Duodenal mucosa (tissue), 2 donors: ENCODE results near the gene NSUN7.
A peak's percentile ranks its signal among the peaks of the same experiment; 100 is the strongest.

ENCODE experiments used
- H3K27ac ChIP-seq: one replicate; pipeline ENCODE4 v1.7.0; 2013; ENCODE audit warnings: low read depth, low read length
- H3K27me3 ChIP-seq, 2 donors: one replicate each; pipeline ENCODE4 v1.7.0; 2013; ENCODE audit warnings: low read length in 2 of 2, control low read depth in 1 of 2; ENCODE audit not compliant: insufficient read depth in 2 of 2, control insufficient read depth in 1 of 2
- H3K36me3 ChIP-seq, 2 donors: one replicate each; pipeline ENCODE4 v1.7.0; 2013; ENCODE audit warnings: low read length in 2 of 2, control low read depth in 1 of 2; ENCODE audit not compliant: insufficient read depth in 2 of 2, control insufficient read depth in 1 of 2
- H3K4me1 ChIP-seq, 2 donors: one replicate each; pipeline ENCODE4 v1.7.0; 2013; ENCODE audit warnings: low read length in 2 of 2, control low read depth in 1 of 2; ENCODE audit not compliant: insufficient read depth in 2 of 2, control insufficient read depth in 1 of 2
- H3K4me3 ChIP-seq, 2 donors: one replicate each; pipeline ENCODE4 v1.7.0; 2013; ENCODE audit warnings: low read length in 2 of 2, low read depth in 1 of 2
- H3K9ac ChIP-seq, 2 donors: one replicate each; pipeline ENCODE4 v1.7.0; 2013; ENCODE audit warnings: low read length in 2 of 2, low read depth in 1 of 2
- H3K9me3 ChIP-seq, 2 donors: one replicate each; pipeline ENCODE4 v1.7.0; 2013; ENCODE audit warnings: low read length in 2 of 2, control low read depth in 1 of 2; ENCODE audit not compliant: control insufficient read depth in 1 of 2

NSUN7 gene

DNA sequence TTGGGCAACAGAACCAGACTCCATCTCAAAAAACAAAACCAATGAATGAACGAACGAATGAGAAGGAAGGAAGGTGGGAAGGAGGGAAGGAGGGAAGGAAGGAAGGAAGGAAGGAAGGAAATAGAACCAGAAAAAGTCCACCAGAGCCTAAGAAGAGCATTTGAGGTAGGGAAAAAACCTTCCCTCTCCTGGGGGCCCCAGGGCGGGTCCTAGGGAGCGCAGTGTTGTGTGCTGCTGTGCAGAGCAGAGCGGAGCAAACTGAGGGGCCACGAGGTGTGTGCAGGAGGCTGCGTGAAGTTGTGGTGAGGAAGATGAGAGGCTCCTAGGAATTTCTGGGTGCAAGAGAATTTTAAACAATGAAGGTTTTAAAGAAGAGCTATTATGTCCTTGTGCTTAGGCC lies 16.0 kb upstream of the NSUN7 start:
- Histone ChIP-seq H3K36me3 (no peaks in the 10 kb centered on the region), H3K27me3 (no peaks in the 10 kb centered on the region), H3K9ac (no peak overlapping the region), H3K4me3 (no peak overlapping the region), H3K27ac (no peak overlapping the region), H3K9me3 (no peaks in the 10 kb centered on the region), H3K4me1 (peaks cover 12 to 13% of the 10 kb centered on the region in 2 donors)

DNA sequence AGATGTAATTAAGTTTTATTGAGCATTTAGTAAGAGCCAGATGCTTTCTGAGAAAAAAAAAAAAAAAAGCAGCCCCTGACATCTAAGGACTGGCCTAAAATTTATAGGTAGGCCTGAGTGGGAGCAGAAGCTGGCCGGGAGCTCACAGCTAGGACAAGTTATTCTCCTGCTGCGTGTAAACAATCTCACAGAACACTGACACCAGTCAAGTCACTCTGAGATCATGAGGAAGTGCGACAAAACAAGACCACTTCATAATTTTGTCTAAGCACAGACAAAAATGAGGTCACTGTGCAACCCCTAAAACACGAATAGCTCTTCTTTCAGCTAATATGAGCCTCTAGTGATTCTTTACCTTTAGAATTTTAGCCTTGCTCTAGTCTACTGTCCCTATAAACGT lies 15.3 kb upstream of the NSUN7 start:
- no peak overlapping the region for H3K9ac ChIP-seq
- H3K27me3 ChIP-seq, result no peaks in the 10 kb centered on the region
- H3K27ac ChIP-seq, result no peak overlapping the region
- no peak overlapping the region for H3K4me3 ChIP-seq
- H3K4me1 ChIP-seq, result peaks cover 12 to 13% of the 10 kb centered on the region in 2 donors
- H3K36me3 ChIP-seq, result no peaks in the 10 kb centered on the region
- H3K9me3 ChIP-seq, result no peaks in the 10 kb centered on the region

DNA sequence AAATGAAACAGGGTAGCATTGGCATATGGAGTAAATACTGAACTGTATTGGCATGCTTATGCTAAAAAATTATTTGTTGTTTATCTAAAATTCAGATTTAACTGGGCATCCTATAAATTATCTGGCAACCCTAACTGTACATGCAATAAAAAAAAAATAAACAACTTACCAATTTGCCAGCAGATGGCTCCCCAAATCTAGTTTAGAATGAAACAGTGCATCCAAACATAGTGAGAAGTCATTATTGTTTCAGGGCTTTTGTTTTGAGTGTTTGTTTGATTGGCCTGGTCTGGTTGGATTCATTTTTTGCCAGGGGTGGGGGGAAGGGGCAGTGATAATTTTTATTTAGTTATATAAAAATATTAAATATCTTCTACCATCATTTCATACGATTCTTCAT lies 12.8 kb upstream of the NSUN7 start:
- H3K4me3 ChIP-seq, result no peak overlapping the region
- no peaks in the 10 kb centered on the region for H3K36me3 ChIP-seq

DNA sequence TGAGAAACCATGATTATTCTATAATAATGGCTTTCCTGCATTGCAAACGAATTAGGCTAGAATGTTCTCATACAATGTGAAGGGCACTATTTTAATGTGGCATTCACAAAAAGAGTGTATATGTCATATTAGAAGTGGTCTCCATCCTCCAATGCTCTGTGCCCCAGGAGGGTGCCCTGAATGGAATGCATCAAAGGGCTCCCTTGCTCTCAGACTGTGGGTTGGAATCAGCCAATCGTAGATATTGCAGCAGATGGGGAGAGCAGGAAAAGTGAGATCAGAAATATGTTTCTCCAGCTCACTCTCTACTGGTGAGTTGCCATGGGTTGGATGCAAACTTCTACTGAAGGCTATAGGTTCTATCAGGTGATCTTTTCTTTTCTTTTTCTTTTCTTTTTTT lies 11.9 kb upstream of the NSUN7 start:
- Histone ChIP-seq H3K27ac (no peak overlapping the region), H3K9me3 (no peaks in the 10 kb centered on the region), H3K4me1 (no peaks in the 10 kb centered on the region), H3K4me3 (no peak overlapping the region), H3K27me3 (no peaks in the 10 kb centered on the region), H3K36me3 (no peaks in the 10 kb centered on the region), H3K9ac (no peak overlapping the region)

More for the DNA sequence above, 12.8 kb upstream of the NSUN7 start:
- no peak overlapping the region for H3K27ac ChIP-seq
- H3K9ac ChIP-seq, result no peak overlapping the region
- H3K27me3 ChIP-seq, result no peaks in the 10 kb centered on the region
- H3K9me3 ChIP-seq, result no peaks in the 10 kb centered on the region
- peaks cover 2 to 3% of the 10 kb centered on the region in 2 donors for H3K4me1 ChIP-seq

DNA sequence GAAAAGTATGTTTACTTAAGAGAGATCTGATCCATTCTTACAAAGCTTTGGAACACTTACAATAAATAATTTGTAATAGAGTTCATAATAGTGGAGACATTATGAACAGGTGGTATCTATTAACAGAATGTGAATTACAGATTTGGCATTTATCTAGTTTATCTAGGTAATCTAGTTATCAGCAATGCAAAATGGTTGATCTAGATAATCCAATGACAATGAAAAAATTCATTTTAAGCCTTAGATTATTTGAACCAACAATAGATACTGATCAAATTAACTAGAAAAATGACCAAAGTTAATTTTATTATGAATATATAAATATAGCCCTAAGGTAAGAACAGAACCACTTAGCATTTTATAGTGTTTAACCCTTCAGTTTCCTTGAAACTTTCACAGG lies 10.4 kb upstream of the NSUN7 start:
- H3K9ac ChIP-seq, result no peak overlapping the region
- no peaks in the 10 kb centered on the region for H3K4me1 ChIP-seq

DNA sequence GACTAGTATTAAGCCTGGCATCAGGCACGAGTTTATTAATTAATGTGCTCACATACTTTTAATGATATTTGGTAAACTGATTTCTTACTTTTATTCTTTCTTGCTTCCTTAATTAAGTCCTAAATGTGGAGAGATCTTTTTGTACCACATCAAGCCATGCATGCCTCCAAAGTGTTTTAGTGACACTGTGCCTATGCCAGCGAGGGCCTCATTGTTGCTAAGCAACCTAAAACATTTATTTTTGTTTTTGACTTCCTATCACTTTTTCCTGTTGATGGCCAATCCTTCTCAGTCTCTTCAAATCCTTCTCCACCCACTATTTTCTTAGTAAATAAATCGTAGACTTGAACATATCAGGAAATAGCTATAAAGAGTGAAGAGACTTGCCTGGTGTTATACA lies 5.5 kb upstream of the NSUN7 start:
- Histone ChIP-seq H3K36me3 (no peaks in the 10 kb centered on the region), H3K4me3 (no peak overlapping the region), H3K4me1 (no peaks in the 10 kb centered on the region), H3K27me3 (no peaks in the 10 kb centered on the region), H3K9me3 (no peaks in the 10 kb centered on the region), H3K9ac (no peak overlapping the region), H3K27ac (no peak overlapping the region)

More for the DNA sequence above, 10.4 kb upstream of the NSUN7 start:
- Histone ChIP-seq H3K27me3 (no peaks in the 10 kb centered on the region), H3K36me3 (no peaks in the 10 kb centered on the region), H3K9me3 (no peaks in the 10 kb centered on the region), H3K27ac (no peak overlapping the region), H3K4me3 (no peak overlapping the region)

DNA sequence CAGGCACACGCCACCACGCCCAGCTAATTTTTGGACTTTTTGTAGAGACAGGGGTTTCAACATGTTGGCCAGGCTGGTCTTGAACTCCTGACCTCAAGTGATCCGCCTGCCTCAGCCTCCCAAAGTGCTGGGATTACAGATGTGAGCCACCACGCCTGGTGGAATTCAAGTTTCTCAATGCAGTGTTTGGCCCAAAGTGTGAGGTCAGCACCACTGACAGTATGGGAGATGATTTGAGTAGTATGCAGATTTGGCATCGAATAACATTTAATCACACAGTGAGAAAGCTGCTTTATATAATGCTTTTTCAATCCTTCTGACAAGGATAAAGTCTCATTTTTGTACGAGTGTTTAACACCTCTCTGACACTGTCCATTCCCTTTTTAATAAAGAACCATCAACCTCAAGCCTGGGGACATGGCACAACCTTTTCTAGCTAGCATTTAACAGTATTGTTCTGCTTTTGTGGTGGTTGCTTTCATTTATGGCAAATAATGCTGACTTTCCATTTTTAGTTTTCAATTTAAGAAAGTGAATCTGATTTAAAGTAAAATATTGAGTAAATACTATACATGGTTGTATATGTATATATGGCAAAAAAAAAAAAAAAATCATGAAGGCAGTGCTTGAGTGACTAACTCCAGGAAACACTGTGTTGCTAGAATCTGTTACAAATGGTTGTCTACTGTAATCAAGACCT lies 4.3 kb upstream of the NSUN7 start:
- Histone ChIP-seq H3K36me3 (no peaks in the 10 kb centered on the region), H3K9ac (no peak overlapping the region), H3K9me3 (no peaks in the 10 kb centered on the region), H3K27me3 (peaks cover 0 to 3% of the 10 kb centered on the region in 2 donors), H3K4me1 (peaks cover 0 to 4% of the 10 kb centered on the region in 2 donors), H3K4me3 (no peak overlapping the region), H3K27ac (no peak overlapping the region)

DNA sequence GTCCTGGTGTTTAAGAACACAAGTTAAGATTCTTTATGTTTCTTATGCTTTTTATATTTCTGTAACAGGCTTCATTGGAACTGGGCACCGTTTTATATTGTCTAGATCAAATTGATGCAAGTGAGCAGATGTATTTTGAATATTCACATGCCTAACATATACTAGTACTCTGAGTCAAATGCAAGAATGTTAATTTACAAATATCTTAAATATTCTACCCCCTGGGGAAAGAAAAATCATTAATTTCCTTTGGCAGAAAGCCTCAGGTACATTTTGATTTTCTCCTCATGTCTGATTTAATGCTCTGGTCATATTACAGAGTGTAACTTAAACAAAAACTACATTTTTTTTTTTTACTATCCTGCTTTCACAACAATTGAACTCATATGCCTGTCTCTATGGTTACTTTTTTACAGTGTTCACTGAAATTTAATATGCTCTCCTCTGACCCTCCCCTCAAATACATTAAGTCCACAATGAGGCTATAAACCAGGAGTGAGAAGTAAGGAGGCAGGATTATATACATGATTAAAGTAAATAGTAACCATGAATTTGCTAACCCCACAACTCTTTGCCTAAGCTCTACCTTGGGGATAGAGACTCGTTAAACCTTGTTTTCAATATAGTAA lies 2.4 kb upstream of the NSUN7 start:
- Histone ChIP-seq H3K4me3 (no peak overlapping the region), H3K27me3 (peaks cover 0 to 8% of the 10 kb centered on the region in 2 donors), H3K9ac (no peak overlapping the region), H3K36me3 (no peaks in the 10 kb centered on the region), H3K4me1 (peaks cover 0 to 6% of the 10 kb centered on the region in 2 donors), H3K9me3 (no peaks in the 10 kb centered on the region), H3K27ac (no peak overlapping the region)

DNA sequence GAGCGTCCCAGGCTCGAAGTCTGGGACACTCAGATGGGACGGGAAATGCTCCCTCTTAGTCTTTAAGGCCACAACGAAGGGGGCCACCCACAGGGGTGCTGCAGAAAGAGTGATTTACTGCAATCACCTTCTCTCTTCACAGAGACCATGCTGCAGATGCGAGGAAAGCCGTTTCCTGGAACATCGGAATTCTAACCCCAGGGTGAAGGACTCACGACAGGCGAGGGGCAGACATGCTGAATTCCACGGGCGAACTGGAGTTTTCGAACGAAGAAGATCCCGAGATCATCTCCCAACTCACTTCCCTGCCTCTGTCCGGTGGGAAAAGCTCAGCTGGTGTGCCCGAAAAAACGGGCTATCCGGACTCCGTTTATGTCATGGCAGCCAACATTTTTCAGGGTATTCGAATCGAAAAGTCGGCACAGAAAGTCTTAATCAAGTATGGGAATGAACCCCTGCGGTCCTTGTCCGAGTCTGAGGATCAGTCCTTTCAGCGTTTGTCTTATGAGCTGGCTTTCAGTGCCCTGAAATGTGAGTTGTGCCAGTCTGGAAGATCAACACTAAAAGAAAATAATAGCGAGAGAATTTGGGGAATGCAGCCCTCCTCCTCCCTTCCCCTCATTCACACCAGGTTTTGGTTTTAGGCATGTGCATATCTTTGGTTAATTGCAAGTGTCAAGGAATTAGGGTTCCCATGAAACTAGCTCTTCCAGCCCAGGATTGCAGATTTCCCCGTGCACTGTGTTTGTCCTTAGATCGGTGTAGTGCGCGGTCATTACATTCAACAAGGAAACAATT lies 905 bp downstream of the NSUN7 start:
- H3K4me3 ChIP-seq, result peak overlapping the region; percentile 77 to 91
- no peaks in the 10 kb centered on the region for H3K36me3 ChIP-seq
- peaks cover 2 to 6% of the 10 kb centered on the region in 2 donors for H3K4me1 ChIP-seq
- H3K9ac ChIP-seq, result peak overlapping the region; percentile 61 to 77
- H3K27ac ChIP-seq, result no peak overlapping the region
- peaks cover 0 to 8% of the 10 kb centered on the region in 2 donors for H3K27me3 ChIP-seq
- H3K9me3 ChIP-seq, result no peaks in the 10 kb centered on the region

DNA sequence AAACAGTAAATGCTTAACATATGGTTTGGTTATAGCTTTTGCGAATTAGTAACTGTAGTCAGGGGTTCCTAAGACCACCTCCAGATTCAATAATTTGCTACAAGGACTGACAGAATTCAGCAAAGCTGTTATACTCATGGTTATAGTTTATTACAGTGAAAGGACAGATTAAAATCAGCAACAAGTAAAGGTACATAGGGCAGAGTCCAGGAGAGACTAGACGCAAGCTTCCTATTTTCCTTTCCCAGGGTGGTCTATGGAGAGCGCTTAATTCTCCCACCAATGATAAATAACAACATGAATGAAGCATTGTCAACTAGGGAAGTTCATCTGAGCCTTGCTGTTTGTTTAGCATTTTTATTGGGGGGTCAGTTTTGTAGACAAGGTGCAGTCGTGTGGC lies 5.9 kb downstream of the NSUN7 start:
- H3K4me3 ChIP-seq, result no peak overlapping the region
- H3K36me3 ChIP-seq, result no peaks in the 10 kb centered on the region
- H3K27me3 ChIP-seq, result peaks cover 0 to 3% of the 10 kb centered on the region in 2 donors
- peaks cover 0 to 6% of the 10 kb centered on the region in 2 donors for H3K4me1 ChIP-seq
- H3K9ac ChIP-seq, result no peak overlapping the region
- H3K27ac ChIP-seq, result no peak overlapping the region
- H3K9me3 ChIP-seq, result no peaks in the 10 kb centered on the region
